HG02852 (cell line): ENCODE data around the gene HOXA4.

Experiments used
- ATAC-seq: cut with Tn5 transposase; IDR thresholded peaks from one replicate; pipeline ENCODE4 v1.9.1; 2021; ENCODE audit warnings: mild to moderate bottlenecking, moderate library complexity; ENCODE audit not compliant: unreplicated experiment

The HOXA4 gene

DNA sequence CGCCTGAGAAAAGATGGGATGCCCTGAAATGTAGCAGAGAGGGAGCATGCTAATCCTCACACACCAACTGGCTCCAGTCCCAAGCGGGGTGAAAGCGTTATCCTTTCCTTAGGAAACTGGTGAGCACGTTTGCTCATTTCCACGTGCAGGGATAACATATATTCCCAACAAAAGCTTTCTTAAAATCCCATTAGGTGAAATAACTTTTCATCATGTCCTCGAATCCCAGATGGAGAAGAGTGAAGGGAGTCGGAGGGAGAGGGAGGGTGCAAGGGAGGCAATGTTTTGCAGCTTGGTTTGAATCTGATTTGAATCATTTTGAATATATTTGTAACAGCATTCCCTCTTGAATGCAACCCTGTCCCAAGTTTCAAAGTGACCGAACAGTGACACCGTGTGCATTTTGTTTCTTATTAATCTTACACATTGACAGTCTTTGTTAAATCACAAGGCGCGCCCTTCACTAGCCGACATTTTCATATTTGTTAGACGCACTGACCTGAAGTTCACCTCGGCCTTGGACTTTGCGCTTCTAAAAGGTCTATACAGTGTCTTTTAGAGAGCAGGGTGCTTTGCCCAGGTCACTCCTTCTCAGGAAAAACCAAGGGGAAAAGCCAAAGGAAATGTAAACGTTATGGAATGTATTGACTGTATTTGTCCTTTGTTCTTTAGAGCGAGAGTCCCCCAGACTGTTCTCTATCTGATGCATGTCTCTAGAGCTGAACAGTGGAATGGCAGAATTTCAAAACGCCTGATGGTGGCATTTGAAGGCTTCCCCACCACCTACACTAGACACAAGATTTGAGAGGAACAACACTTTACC, 3.1 kb upstream of the HOXA4 start:
- ATAC-seq, result no peak

DNA sequence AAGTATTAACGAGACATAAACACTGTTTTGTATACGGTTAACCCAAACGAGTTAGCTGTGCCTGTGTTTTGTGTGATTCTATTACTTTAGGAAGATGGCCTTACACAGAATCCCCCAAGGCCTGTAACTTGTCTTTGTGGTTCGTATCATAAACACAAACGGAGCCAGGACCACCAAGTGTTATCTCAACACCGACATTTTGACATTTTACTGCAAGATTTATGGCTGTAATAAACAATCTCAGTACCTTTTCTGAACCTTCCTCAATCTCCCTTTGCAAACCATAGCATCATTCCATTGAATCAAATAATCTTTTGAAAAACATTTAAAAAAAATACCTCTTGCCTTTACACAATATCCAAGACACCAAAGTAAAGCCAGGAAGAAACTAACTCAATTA, 2.4 kb upstream of the HOXA4 start:
- ATAC-seq, result no peak

- no peak for ATAC-seq
These were observed 1.7 kb upstream of the HOXA4 start for GRCh38 chr7:27132214-27132613.

DNA sequence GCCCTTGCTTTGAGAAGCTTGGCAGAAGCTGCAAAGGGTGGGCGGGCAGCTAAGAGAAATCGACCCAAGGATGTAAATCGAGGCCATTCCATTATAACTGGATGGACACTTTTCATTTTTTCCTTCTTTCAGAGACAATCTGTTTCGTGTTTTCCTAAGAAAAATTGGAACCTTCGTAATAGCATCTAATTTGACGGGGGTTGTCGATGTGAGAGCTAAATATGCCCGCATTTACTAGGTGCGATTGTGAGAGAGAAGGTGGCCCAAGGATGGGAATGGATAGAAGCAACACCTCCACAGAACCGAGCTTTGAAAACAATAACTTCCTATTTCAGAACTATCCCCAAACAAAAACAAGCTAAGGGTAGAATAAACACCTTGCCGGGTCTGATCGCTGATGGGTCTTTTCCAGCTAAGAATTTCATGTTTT, 848 bp upstream of the HOXA4 start:
- ATAC-seq, result no peak

DNA sequence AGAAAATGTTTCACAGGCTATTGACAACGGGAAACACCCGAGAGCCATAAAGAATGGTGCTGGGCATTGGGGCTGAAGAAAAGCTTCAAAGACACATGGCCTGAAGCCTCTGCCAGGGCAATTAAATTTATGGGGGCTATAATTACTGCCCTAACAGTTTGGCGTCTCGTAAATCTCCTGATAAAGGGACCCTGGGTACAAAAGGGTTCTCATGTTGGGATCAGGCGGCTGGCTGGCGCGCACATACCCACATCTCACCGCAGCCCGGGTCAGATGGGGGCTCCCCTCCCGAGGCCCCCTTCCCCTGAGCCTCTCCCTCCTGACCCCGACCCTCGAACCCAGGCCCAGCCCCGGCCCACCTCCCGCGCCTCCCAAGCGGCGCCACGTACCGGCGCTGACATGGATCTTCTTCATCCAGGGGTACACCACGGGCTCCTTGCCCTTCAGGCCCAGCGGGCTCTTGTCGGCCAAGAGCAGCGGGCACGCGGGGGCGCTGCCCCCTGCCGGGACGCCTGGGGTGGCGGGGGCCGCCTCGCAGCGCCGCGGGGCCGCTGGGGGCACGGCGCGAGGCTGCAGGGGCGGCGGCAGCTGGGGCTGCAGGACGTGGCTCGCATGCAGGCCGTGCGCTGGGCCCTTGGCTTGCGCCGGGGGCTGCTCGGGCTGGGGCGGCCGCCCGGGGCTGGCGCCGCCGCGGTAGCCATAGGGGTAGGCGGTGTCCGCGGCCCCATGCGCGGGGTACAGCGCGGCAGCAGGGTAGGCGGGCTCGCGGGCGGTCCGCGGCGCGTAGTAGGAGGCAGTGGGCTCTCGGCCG, 623 bp downstream of the HOXA4 start:
- ATAC-seq, result no peak

DNA sequence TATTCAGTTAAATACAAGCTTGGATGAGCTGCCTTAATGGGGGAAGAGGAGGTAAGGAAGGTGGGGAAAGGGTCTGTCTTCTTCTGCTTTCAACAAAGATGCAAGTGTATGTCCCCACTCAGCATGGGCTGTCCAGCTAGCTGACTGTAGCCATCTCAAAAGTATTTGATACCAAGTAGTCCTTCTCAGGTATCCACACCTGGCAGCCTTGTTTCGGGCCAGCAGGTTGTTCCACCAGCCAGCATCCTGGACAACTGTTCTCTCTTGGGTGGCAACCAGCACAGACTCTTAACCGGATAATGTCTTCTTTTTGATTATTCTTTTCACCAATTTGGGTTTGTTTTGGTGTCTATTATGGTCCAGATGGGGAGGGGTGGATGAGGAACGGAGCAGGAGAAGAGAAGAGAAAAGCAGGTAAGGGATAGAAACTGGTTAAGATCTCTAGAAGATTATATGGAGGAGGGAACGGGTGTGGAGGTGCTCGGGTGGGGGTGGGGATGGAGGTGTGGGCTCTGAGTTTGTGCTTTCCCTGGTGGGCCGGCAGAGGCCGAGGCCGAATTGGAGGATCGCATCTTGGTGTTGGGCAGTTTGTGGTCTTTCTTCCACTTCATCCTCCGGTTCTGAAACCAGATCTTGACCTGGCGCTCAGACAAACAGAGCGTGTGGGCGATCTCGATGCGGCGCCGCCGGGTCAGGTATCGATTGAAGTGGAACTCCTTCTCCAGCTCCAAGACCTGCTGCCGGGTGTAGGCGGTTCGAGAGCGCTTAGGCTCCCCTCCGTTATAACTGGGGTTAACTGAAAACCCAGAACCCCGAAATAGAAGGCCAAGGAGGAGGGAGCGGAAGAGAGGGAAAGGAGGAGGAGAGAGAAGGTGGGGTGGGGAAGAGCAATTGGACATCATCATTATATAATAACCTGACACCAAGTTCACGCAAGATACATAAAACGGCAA, 1.5 kb downstream of the HOXA4 start:
- no peak for ATAC-seq

- ATAC-seq, result no peak
These were observed 2.5 kb downstream of the HOXA4 start for GRCh38 chr7:27128034-27128433.

- no peak for ATAC-seq
These were observed 3.8 kb downstream of the HOXA4 start for GRCh38 chr7:27126596-27127327.

GRCh38 chr7:27125986-27126394, 4.6 kb downstream of the HOXA4 start:
- ATAC-seq, result no peak

DNA sequence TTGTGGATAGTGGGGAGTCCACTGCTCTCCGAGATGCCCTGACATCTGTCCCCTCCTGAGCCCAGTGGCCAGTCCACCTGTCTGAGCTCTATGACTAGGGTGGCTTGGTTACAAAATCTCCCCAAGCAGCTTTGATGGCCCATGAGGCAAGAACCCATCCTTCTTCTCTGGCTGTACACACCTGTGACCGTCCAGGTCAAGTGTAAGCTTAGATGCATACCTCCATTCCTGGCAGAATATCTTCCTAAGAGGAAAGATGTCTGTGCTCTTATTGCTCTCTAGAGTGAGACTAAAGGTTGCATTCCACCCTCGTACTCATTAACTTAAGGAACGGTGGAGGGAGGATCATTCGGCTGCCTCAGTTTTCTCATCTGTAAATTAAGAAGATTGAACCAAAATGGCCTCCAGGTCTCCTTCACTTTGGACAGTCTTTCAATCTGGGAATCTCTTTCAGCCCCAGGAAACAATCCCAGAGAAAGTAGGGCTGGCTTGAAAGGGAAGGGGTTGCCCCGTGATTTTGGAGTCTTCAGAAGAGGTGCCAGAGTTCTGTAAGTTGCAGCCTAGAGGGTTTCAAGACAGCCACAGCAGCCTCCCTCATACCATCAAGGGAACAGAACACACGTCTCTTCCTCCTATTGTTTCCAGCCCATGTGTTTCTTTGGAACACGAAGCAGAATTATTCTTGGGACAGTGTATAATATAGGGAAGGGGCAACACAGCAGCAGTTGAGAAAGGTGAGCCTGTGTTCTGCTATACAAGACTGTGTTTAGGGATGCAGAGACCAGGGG, 5.5 kb downstream of the HOXA4 start:
- ATAC-seq, result no peak

GRCh38 chr7:27124096-27124901, 6.3 kb downstream of the HOXA4 start:
- no peak for ATAC-seq

GRCh38 chr7:27123477-27124053, 7.0 kb downstream of the HOXA4 start:
- ATAC-seq, result no peak

DNA sequence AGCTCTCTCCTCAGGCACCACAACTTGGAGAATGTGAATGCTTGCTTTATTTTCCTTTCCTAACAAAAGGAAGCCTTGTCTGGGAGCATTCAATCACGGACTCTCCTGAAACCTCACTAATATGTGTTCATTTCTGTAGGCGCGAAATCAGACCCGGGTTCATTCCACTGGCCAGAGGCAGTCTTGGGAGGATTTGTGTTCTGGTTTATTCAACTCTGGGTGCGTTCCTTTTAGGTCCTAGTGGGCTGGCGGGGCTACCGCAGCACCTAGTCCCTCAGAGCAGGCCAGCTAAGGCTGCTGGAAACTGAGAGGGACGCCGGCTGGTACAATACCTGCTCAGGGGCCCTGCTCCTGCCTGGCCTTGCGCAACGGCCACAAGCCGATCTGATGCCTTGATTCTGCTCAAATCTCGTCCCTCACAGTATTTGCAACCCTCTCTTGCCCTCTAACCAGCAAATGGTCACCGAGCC, 7.5 kb downstream of the HOXA4 start:
- ATAC-seq, result no peak

GRCh38 chr7:27122077-27122910, 8.3 kb downstream of the HOXA4 start:
- ATAC-seq, result no peak

- ATAC-seq, result no peak
These were observed 8.9 kb downstream of the HOXA4 start for GRCh38 chr7:27121684-27122076.

DNA sequence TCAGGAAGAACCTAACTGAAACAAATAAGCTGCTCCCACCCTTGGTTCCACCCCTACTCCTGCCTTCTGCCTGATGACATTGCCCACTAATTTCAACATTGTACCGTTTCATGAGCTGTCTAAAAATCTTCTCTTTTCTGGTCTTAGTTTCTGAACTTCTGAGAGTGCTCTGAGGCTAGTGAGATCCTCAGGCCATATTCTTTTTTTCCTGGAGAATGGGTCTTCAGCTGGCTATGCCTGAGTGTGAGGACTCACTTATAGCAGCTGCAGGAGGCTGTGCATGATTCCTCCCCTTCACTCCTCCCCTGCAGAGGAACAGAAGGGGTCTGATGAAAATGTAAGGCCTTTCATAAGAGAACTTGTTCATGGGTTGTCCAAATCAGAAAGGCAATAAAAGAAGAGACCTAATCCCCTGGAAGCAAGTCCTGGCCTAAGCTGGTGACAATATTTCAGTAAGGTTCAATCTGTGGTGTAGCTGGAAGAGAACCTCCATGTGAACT, 11.1 kb downstream of the HOXA4 start:
- no peak for ATAC-seq

DNA sequence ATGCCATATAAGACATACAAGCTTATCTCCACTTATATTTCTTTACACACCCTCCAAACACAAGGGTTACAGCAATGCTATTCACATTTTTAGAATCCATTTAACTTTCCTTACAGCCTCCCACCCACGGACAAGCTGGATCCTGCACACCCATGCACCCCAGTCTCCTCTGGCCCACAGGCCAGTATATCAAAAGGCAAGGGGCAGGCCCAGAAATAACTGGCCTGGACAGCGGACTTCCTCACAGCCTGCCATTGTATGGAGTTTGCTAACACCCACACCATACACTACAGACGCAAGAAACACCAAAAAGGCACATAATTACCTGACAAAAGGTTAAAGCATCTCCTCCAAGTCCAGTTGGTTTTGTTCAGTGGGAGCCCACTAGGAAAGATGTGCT, 12.0 kb downstream of the HOXA4 start:
- no peak for ATAC-seq
